HCT116 (cell line): ENCODE measurements around the gene TOMM40L. TPM values are rescaled to one million over a fixed set of nuclear protein-coding genes. Genes with fewer than 3 reads are reported as not detected.

Experiments
- ATAC-seq: fragments of 200-7000 bp; cut with Tn5 transposase; 2 replicates; pipeline ENCODE4 v1.9.1; 2020; ENCODE audit warnings: mild to moderate bottlenecking, moderate library complexity
- BruUV-seq: library from RNA; stranded (reverse); fragments of 400-500 nt; replicated peaks from 2 replicates; lab custom pipeline; 2021; lab: Mats Ljungman, UMichigan
- CTCF ChIA-PET: fragments of 300-600 bp; sonication (Branson Sonifier 250); formaldehyde crosslinking; loops from one replicate; lab custom pipeline; 2021; ENCODE audit warnings: antibody characterized with exemption; lab: Charles Lee
- POLR2A ChIA-PET: fragments of 300-600, 350-600 bp; sonication (Branson Sonifier 250); formaldehyde crosslinking; loops from one replicate; lab custom pipeline; 2021; ENCODE audit warnings: antibody characterized with exemption; lab: Charles Lee
- RAD21 ChIA-PET, 2 experiments: fragments of 300-600 bp; sonication (Branson Sonifier 250); formaldehyde crosslinking; loops; one replicate each; lab custom pipeline; 2023; ENCODE audit warnings: low total read pairs in 2 of 2; ENCODE audit not compliant: uncharacterized antibody in 2 of 2, unreplicated experiment in 2 of 2, low non-redundant PET in 1 of 2; lab: Charles Lee
- DNase-seq: peaks from one replicate; pipeline ENCODE4 v3.0.0-alpha.2; 2010; ENCODE audit warnings: low read depth, low spot score
- H2AFZ ChIP-seq: fragments of 200-600 bp; shearing (Covaris generic), sonication (generic); 2 replicates; pipeline ENCODE4 v1.6.1; 2017; ENCODE audit warnings: low read depth, mixed run types, mixed read lengths, antibody characterized with exemption, low read length; ENCODE audit not compliant: poor library complexity, severe bottlenecking
- H3K27ac ChIP-seq: 2 replicates; pipeline ENCODE4 v1.5.1; 2012; ENCODE audit warnings: low read depth, low read length
- H3K27me3 ChIP-seq: fragments of 200-600 bp; sonication (generic); 2 replicates; pipeline ENCODE4 v1.6.1; 2016; ENCODE audit warnings: mixed run types, low read length, mixed read lengths; ENCODE audit not compliant: insufficient read depth
- H3K36me3 ChIP-seq, 2 experiments: fragments of 200-500 bp in 1 of 2; fragments of 200-600 bp in 1 of 2; sonication (Bioruptor generic) in 1 of 2; sonication (generic) in 1 of 2; 2 replicates each; pipeline versions ENCODE4 v1.5.1 to v1.6.1; 2014 to 2016; ENCODE audit warnings: low read length in 2 of 2, inconsistent platforms in 1 of 2, mixed read lengths in 1 of 2, mixed run types in 1 of 2; ENCODE audit not compliant: insufficient read depth in 2 of 2, control insufficient read depth in 1 of 2
- H3K4me1 ChIP-seq, 2 experiments: fragments of 200-600 bp in 1 of 2; sonication (generic) in 1 of 2; 2 replicates each; pipeline versions ENCODE4 v1.5.1 to v1.6.1; 2012 to 2017; ENCODE audit warnings: low read length in 2 of 2, inconsistent platforms in 1 of 2, mild to moderate bottlenecking in 1 of 2, mixed read lengths in 1 of 2, mixed run types in 1 of 2, moderate library complexity in 1 of 2; ENCODE audit not compliant: insufficient read depth in 2 of 2, control insufficient read depth in 1 of 2
- H3K4me2 ChIP-seq: fragments of 200-600 bp; sonication (generic); 2 replicates; pipeline ENCODE4 v1.6.1; 2017; ENCODE audit warnings: mixed run types, low read length, mixed read lengths
- H3K4me3 ChIP-seq, 2 experiments: fragments of 200-600 bp in 1 of 2; sonication (generic) in 1 of 2; replicated peaks in 1 of 2; 2 replicates each; pipeline ENCODE4 v1.5.1; 2011 to 2016; ENCODE audit warnings: low read length in 2 of 2, control low read depth in 1 of 2, low read depth in 1 of 2, mild to moderate bottlenecking in 1 of 2, mixed read lengths in 1 of 2, mixed run types in 1 of 2
- H3K79me2 ChIP-seq: fragments of 200-600 bp; sonication (generic); 2 replicates; pipeline ENCODE4 v1.6.1; 2017; ENCODE audit warnings: mild to moderate bottlenecking, mixed run types, low read length, moderate library complexity, mixed read lengths; ENCODE audit not compliant: insufficient read depth
- H3K9ac ChIP-seq: fragments of 200-600 bp; sonication (generic); 2 replicates; pipeline ENCODE4 v1.6.1; 2016; ENCODE audit warnings: low read length, mixed read lengths
- H3K9me2 ChIP-seq: fragments of 200-600 bp; sonication (generic), shearing (Covaris generic); 2 replicates; pipeline ENCODE4 v1.6.1; 2017; ENCODE audit warnings: mixed run types, mild to moderate bottlenecking, moderate library complexity; ENCODE audit not compliant: insufficient read depth
- H3K9me3 ChIP-seq, 2 experiments: fragments of 200-500 bp in 1 of 2; fragments of 200-600 bp in 1 of 2; sonication (Bioruptor generic) in 1 of 2; sonication (generic) in 1 of 2; 2 replicates each; pipeline ENCODE4 v1.6.1; 2014 to 2017; ENCODE audit warnings: low read length in 2 of 2, mixed read lengths in 2 of 2, inconsistent platforms in 1 of 2, low read depth in 1 of 2, mild to moderate bottlenecking in 1 of 2, mixed run types in 1 of 2, moderate library complexity in 1 of 2; ENCODE audit not compliant: control insufficient read depth in 1 of 2, insufficient read depth in 1 of 2
- H4K20me1 ChIP-seq: fragments of 200-600 bp; sonication (generic), shearing (Covaris generic); 2 replicates; pipeline ENCODE4 v1.6.1; 2017; ENCODE audit warnings: mixed run types, mild to moderate bottlenecking, moderate library complexity; ENCODE audit not compliant: insufficient read depth
- RAD21 ChIP-seq: IDR thresholded peaks from 2 replicates; pipeline ENCODE4 v1.6.1; 2012; ENCODE audit warnings: low read depth, mild to moderate bottlenecking
- SIN3A ChIP-seq: IDR thresholded peaks from 2 replicates; pipeline ENCODE4 v1.6.1; 2012; ENCODE audit warnings: low read depth
- SRF ChIP-seq: IDR thresholded peaks from 2 replicates; pipeline ENCODE4 v1.6.1; 2012; ENCODE audit warnings: low read depth
- TCF7L2 ChIP-seq: IDR thresholded peaks from 2 replicates; pipeline ENCODE4 v1.7.0; 2011; ENCODE audit warnings: borderline replicate concordance, inconsistent platforms; ENCODE audit not compliant: insufficient read depth, insufficient read length; ENCODE audit errors: extremely low read depth
- intact Hi-C: fragments of 100-400 bp; cut with micrococcal nuclease; formaldehyde crosslinking; loops from 2 replicates; pipeline ENCODE4 v1.10.0; 2022
- total RNA-seq: library from RNA; stranded (reverse); gene quantifications from one replicate; pipeline ENCODE4 v1.2.1, GENCODE V29; 2021; ENCODE audit not compliant: unreplicated experiment
- TF ChIP-seq, protein P1 (sequence below): IDR thresholded peaks from 2 replicates; pipeline ENCODE4 v1.6.1; 2012; ENCODE audit warnings: low read depth
- TF ChIP-seq, protein P2 (sequence below): IDR thresholded peaks from 2 replicates; pipeline ENCODE4 v1.6.1; 2011; ENCODE audit warnings: mild to moderate bottlenecking, low read length, moderate library complexity; ENCODE audit not compliant: insufficient replicate concordance; ENCODE audit errors: extremely low read depth

Gene TOMM40L
- total RNA-seq, 1 experiment from 2014 or later, result 9.8 TPM

DNA sequence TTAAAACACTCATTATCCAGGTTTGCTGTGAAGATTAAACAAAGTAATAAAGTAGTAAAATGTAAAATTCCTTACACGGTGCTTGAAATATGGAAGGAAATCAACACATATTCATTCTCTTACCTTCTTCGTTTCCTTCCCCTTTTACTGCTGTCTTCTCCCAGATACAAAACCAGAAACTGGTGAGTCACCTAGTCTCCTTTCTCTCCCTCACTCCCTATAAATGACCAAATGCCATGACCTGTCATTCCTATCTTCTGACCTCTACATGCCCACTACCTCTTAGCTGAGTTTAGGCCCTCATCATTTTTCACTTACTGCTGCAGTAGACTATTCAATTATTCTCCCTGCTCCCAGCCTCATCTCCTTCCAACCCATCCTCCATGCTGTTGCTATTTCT, 16.5 kb downstream of the TOMM40L start:
- POLR2A ChIA-PET, result no interaction called here
- Histone ChIP-seq H2AFZ (no peak overlapping the region), H3K36me3 (no peaks in the 10 kb centered on the region), H4K20me1 (no peaks in the 10 kb centered on the region), H3K9ac (no peak overlapping the region)
- DNase-seq, result no peak
- TF ChIP-seq RAD21, result no peak
- TF ChIP-seq SRF, result no peak
- no peak for TF ChIP-seq TCF7L2
- TF ChIP-seq, protein P1, sequence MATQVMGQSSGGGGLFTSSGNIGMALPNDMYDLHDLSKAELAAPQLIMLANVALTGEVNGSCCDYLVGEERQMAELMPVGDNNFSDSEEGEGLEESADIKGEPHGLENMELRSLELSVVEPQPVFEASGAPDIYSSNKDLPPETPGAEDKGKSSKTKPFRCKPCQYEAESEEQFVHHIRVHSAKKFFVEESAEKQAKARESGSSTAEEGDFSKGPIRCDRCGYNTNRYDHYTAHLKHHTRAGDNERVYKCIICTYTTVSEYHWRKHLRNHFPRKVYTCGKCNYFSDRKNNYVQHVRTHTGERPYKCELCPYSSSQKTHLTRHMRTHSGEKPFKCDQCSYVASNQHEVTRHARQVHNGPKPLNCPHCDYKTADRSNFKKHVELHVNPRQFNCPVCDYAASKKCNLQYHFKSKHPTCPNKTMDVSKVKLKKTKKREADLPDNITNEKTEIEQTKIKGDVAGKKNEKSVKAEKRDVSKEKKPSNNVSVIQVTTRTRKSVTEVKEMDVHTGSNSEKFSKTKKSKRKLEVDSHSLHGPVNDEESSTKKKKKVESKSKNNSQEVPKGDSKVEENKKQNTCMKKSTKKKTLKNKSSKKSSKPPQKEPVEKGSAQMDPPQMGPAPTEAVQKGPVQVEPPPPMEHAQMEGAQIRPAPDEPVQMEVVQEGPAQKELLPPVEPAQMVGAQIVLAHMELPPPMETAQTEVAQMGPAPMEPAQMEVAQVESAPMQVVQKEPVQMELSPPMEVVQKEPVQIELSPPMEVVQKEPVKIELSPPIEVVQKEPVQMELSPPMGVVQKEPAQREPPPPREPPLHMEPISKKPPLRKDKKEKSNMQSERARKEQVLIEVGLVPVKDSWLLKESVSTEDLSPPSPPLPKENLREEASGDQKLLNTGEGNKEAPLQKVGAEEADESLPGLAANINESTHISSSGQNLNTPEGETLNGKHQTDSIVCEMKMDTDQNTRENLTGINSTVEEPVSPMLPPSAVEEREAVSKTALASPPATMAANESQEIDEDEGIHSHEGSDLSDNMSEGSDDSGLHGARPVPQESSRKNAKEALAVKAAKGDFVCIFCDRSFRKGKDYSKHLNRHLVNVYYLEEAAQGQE, result no peak
- TF ChIP-seq, protein P2, sequence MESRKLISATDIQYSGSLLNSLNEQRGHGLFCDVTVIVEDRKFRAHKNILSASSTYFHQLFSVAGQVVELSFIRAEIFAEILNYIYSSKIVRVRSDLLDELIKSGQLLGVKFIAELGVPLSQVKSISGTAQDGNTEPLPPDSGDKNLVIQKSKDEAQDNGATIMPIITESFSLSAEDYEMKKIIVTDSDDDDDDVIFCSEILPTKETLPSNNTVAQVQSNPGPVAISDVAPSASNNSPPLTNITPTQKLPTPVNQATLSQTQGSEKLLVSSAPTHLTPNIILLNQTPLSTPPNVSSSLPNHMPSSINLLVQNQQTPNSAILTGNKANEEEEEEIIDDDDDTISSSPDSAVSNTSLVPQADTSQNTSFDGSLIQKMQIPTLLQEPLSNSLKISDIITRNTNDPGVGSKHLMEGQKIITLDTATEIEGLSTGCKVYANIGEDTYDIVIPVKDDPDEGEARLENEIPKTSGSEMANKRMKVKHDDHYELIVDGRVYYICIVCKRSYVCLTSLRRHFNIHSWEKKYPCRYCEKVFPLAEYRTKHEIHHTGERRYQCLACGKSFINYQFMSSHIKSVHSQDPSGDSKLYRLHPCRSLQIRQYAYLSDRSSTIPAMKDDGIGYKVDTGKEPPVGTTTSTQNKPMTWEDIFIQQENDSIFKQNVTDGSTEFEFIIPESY, result no peak
- no peak for TF ChIP-seq SIN3A
- TF ChIP-seq, all 23 proteins: peak for 0
- Histone ChIP-seq H3K9me3 (no peaks in the 10 kb centered on the region), H3K4me2 (no peak overlapping the region), H3K27me3 (no peaks in the 10 kb centered on the region), H3K9me2 (no peaks in the 10 kb centered on the region), H3K4me1 (peaks cover 0 to 8% of the 10 kb centered on the region in 2 experiments; a peak in 2 of 4 replicates), H3K79me2 (no peaks in the 10 kb centered on the region), H3K27ac (no peak overlapping the region), H3K4me3 (no peak overlapping the region)
- ATAC-seq, result no peak
- BruUV-seq, result no TSS peak
- ChIA-PET RAD21 (no interaction called here), CTCF (no interaction called here)
- intact Hi-C loops, result no loop called here
